Stimulated activated CD8-positive, alpha-beta memory T cell treated with anti-CD3 and anti-CD28 coated beads, Interleukin-7, amount 100 ng/mL, for 1 hour (primary cell): Measurements from ENCODE around the gene DOCK8.
"Not testable (repeated sequence)": the region's sequence is repeated elsewhere in the genome, so short reads cannot be mapped to it uniquely, and the experiment has no call there.

Experiments
- DNase-seq, 2 donors: peaks; one replicate each; pipeline ENCODE4 v3.0.0-alpha.2; 2020; ENCODE audit warnings: low read depth in 2 of 2

Gene DOCK8

GRCh38 chr9:214648-215493 lies at the start of gene DOCK8:
Gene DOCK8, plus strand, starts transcription at chr9:214865. Its CDS starts 112 bp downstream, at chr9:214977.
- DNase-seq, result peak; percentile 20 to 29

DNA sequence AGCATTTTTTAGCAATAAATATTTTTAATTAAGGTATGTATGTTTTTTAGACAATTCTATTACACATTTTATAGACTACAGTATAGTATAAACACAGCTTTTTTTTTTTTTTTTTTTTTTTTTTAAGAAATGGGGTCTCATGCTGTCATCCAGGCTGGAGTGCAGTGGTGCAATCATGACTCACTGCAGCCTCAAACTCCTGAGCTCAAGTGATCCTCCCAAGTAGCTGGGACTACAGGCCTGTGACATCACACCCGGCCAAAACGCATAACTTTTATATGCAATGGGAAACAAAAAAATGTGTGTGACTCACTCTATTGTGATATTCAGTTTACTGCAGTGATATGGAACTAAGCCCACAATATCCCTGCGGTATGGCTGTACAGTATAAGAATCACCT lies 44.9 kb upstream of the DOCK8 start:
- not testable (repeated sequence) for DNase-seq

- DNase-seq, result not testable (repeated sequence)
Observed at GRCh38 chr9:178140-178825, 36.4 kb upstream of the DOCK8 start.

DNA sequence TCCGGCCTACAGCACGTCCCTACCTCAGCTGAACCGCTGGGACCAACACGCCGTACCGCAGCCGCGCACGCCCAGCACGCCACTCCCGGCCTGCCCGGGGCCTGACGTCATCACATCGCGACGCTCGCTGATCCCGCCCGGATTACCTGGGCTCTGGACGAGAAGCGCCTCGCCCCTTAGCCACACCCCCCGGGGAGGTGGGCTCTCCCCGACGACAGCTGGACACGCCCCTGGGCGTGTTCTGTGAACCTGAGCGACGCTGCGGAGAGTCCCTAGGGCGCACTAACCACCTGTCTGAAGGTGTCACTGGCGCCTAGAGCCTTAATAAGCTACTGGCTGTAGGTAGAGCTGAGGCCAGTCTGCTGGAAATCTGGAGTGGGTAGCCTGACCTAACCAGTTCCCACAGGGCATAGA lies 35.7 kb upstream of the DOCK8 start, which contains the start of gene ZNG1A:
ZNG1A (minus strand) TSS at position 87 of the 414 bp plus-strand sequence. CDS start 87 bp downstream, outside the sequence.
- peak; percentile 39 to 52 for DNase-seq

DNA sequence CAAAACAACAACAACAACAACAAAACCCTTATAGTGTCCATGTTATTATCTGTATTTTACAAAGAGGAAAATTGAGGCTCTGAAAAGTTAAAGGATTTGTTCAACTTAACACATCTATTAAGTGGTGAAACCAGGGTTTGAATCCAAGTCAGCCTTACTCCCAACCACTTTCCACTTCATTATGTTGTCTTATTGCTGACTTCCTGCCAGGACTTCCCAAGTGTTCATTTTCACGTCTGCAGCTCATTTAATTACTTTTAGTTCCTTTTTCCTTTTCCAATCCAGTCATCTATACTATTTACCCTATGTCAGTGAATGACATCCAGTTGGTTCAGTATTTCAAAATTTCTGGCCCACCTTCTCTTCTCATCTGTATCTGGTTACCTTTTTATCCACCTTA lies 15.1 kb upstream of the DOCK8 start:
- not testable (repeated sequence) for DNase-seq

- no peak for DNase-seq
Observed at GRCh38 chr9:206481-206880, 8.2 kb upstream of the DOCK8 start.

- no peak for DNase-seq
Observed at GRCh38 chr9:209143-209758, 5.4 kb upstream of the DOCK8 start.

- DNase-seq, result no peak
Observed at GRCh38 chr9:211036-211435, 3.6 kb upstream of the DOCK8 start.

- no peak for DNase-seq
Observed at GRCh38 chr9:211557-211956, 3.1 kb upstream of the DOCK8 start.

GRCh38 chr9:212297-212696 lies 2.4 kb upstream of the DOCK8 start:
- no peak for DNase-seq

DNA sequence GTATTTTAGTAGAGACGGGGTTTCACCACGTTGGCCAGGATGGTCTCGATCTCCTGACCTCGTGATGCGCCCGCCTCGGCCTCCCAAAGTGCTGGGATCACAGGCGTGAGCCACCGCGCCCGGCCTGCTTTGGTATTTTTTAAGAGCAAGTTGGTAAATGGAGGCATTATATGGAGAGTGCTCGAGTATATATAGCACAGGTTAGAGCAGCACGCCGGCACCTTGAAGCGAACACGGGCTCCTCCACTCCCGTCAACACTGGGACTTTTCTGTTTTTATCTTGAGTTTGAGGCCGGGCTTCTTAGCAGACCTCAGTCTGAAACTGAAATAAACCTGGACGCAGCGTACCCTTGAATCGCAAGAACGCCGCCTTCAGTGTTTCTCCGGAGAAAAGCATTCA lies 764 bp upstream of the DOCK8 start:
- not testable (repeated sequence) for DNase-seq

GRCh38 chr9:214351-214647 lies 366 bp upstream of the DOCK8 start:
- no peak for DNase-seq

- no peak for DNase-seq
Observed at GRCh38 chr9:215631-216155, 1.0 kb downstream of the DOCK8 start.

GRCh38 chr9:216866-217265 lies 2.2 kb downstream of the DOCK8 start:
- no peak for DNase-seq

DNA sequence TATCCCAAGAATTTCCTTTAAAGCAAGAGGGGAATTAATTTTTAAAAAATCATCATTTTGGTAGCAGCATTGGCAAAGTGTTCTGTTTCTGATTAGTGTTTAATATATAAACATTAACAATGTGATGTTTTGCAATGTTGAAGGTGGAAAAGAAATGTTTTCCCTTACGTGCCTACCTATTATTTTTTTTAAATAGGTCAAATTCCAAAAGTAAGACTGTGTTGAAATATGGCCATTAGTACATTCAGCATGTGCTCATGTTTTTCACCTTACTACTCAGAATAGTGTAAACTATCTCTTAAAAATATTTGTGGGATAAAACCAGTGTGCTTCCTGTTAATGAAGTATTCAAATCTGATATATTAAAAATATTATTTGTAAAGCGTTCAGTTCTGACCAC lies 3.3 kb downstream of the DOCK8 start:
- DNase-seq, result no peak

DNA sequence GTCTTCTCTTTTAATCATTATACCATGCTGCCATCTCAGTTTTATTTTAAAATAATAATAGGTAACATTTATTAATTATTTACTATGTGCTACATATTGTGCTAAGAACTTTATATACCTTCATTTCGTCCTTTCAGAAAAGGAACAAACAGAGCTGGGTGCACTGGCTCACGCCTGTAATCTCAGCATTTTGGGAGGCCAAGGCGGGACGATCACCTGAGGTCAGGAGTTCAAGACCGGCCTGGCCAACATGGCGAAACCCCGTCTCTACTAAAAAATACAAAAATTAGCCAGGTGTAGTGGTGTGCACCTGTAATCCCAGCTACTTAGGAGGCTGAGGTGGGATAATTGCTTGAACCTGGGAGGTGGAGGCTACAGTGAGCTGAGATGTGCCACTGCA lies 4.4 kb downstream of the DOCK8 start:
- DNase-seq, result not testable (repeated sequence)

- no peak for DNase-seq
Observed at GRCh38 chr9:219670-220365, 5.2 kb downstream of the DOCK8 start.

- DNase-seq, result no peak
Observed at GRCh38 chr9:221989-222776, 7.5 kb downstream of the DOCK8 start.

DNA sequence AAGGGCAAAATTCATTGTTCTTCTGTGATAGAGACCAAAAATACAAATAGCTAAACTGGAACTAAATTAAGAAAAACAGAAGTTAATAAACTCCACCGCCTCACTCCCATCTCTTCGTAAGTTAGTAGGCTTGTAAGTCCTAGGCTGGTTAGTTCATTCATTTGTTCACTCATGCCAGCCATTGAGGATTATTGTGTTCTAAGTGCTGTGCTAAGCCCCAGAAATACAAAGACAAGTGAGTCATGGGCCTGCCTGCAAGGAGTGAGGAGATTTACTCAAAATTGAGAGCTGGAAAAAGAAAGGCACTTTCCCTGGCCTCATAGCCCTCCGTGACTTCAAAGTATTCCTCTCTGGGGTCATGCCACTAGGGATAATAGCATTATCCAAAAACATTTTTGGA lies 8.5 kb downstream of the DOCK8 start:
- DNase-seq, result no peak

DNA sequence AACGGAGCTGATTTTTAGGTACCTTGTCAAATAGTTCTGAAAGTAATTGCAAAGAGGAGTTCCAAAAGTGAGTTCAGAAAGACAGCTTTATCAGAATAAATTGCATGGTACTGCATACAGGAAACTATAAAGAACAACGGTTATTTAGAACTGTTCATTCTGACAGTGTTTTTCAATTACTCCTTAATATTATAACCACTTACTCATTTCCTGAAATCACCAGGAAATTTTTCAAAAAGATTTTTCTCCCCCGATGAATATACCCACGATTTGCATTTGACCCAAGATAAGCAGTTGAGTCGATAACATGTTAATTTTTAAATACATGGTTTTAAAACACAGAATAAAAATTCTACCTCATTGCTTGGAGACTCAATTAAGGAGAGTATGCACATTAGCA lies 9.4 kb downstream of the DOCK8 start:
- DNase-seq, result no peak
